Left kidney (tissue), 2 donors: ENCODE data around the gene PARD3. TPM values are rescaled to one million over a fixed set of nuclear protein-coding genes. Genes with fewer than 3 reads are reported as not detected.

ENCODE experiments used
- DNase-seq: peaks from one replicate; pipeline ENCODE4 v3.0.0-alpha.2; 2013
- polyA plus RNA-seq: library from polyadenylated mRNA; unstranded; fragments of 120-200 nt; gene quantifications from one replicate; pipeline ENCODE4 v1.2.1, GENCODE V29; 2013; ENCODE audit not compliant: insufficient read length

PARD3 gene
- polyA plus RNA-seq, 1 donor = 81.9 TPM

- DNase-seq = no peak
Observed at GRCh38 chr10:34213805-34214197, 601.3 kb downstream of the PARD3 start.

GRCh38 chr10:34213193-34213804 lies 601.8 kb downstream of the PARD3 start:
- DNase-seq = no peak

- DNase-seq = no peak
Observed at GRCh38 chr10:34207343-34207742, 607.8 kb downstream of the PARD3 start.

GRCh38 chr10:34206935-34207268 lies 608.2 kb downstream of the PARD3 start:
- no peak for DNase-seq

- no peak for DNase-seq
Observed at GRCh38 chr10:34206078-34206934, 608.8 kb downstream of the PARD3 start.

GRCh38 chr10:34205452-34205851 lies 609.6 kb downstream of the PARD3 start:
- no peak for DNase-seq

GRCh38 chr10:34203966-34204630 lies 611.0 kb downstream of the PARD3 start:
- no peak for DNase-seq

- DNase-seq = no peak
Observed at GRCh38 chr10:34200355-34200901, 614.7 kb downstream of the PARD3 start.

GRCh38 chr10:34198953-34199352 lies 616.1 kb downstream of the PARD3 start:
- no peak for DNase-seq

GRCh38 chr10:34196058-34196433 lies 619.0 kb downstream of the PARD3 start:
- DNase-seq = no peak

- DNase-seq = no peak
Observed at GRCh38 chr10:34195364-34196057, 619.6 kb downstream of the PARD3 start.

- no peak for DNase-seq
Observed at GRCh38 chr10:34193931-34194626, 621.0 kb downstream of the PARD3 start.

GRCh38 chr10:34192646-34193045 lies 622.5 kb downstream of the PARD3 start:
- no peak for DNase-seq

- DNase-seq = no peak
Observed at GRCh38 chr10:34191406-34191805, 623.7 kb downstream of the PARD3 start.

- no peak for DNase-seq
Observed at GRCh38 chr10:34190580-34190979, 624.5 kb downstream of the PARD3 start.

- no peak for DNase-seq
Observed at GRCh38 chr10:34189830-34190229, 625.3 kb downstream of the PARD3 start.

- DNase-seq = no peak
Observed at GRCh38 chr10:34188221-34188620, 626.9 kb downstream of the PARD3 start.

- no peak for DNase-seq
Observed at GRCh38 chr10:34187201-34187600, 627.9 kb downstream of the PARD3 start.

GRCh38 chr10:34186745-34187144 lies 628.4 kb downstream of the PARD3 start:
- DNase-seq = no peak

- DNase-seq = no peak
Observed at GRCh38 chr10:34185998-34186397, 629.1 kb downstream of the PARD3 start.

- DNase-seq = no peak
Observed at GRCh38 chr10:34184939-34185386, 630.1 kb downstream of the PARD3 start.

- no peak for DNase-seq
Observed at GRCh38 chr10:34184397-34184796, 630.7 kb downstream of the PARD3 start.
